Stomach (tissue), 9 donors: ENCODE data around the gene TVP23B. TPM values are rescaled to one million over a fixed set of nuclear protein-coding genes. Genes with fewer than 3 reads are reported as not detected.

Experiments
- DNase-seq, 2 donors: peaks; one replicate each; pipeline versions ENCODE4 v3.0.0 to v3.0.0-alpha.2; 2013 to 2019
- H3K27ac ChIP-seq, 5 donors: fragments of 200-600 bp in 4 of 5; sonication (generic) in 4 of 5; one replicate each; pipeline ENCODE4 v1.5.1; 2013 to 2019; ENCODE audit warnings: mild to moderate bottlenecking in 1 of 5, moderate library complexity in 1 of 5
- H3K27me3 ChIP-seq, 3 donors: fragments of 200-600 bp; sonication (generic); one replicate each; pipeline ENCODE4 v1.5.1; 2017 to 2019; ENCODE audit warnings: mixed run types in 1 of 3
- H3K36me3 ChIP-seq, 4 donors: fragments of 200-600 bp; sonication (generic); 1 replicate in 3 of 4; 2 replicates in 1 of 4; pipeline ENCODE4 v1.5.1; 2016 to 2019
- H3K4me1 ChIP-seq, 4 donors: fragments of 200-600 bp; sonication (generic); one replicate each; pipeline ENCODE4 v1.5.1; 2016 to 2019
- H3K4me3 ChIP-seq, 4 donors: fragments of 200-600 bp; sonication (generic) in 3 of 4; one replicate each; pipeline ENCODE4 v1.5.1; 2016 to 2019; ENCODE audit warnings: mild to moderate bottlenecking in 1 of 4
- H3K9me3 ChIP-seq, 4 donors: fragments of 200-600 bp; sonication (generic); one replicate each; pipeline ENCODE4 v1.5.1; 2016 to 2019
- CTCF ChIP-seq, 7 experiments: fragments of 450-650 bp in 4 of 7; fragments of 200-600 bp in 3 of 7; sonication (generic) in 3 of 7; IDR thresholded peaks; one replicate each; pipeline ENCODE4 v1.5.1; 2016 to 2019; ENCODE audit warnings: antibody characterized with exemption in 7 of 7, control low read depth in 2 of 7, mild to moderate bottlenecking in 1 of 7
- EP300 ChIP-seq: sonication (generic); formaldehyde crosslinking; IDR thresholded peaks from one replicate; pipeline ENCODE4 v1.6.1; 2017; ENCODE audit warnings: antibody characterized with exemption
- POLR2A ChIP-seq, 4 donors: fragments of 450-650 bp; IDR thresholded peaks; one replicate each; pipeline ENCODE4 v1.6.1; 2016; ENCODE audit warnings: antibody characterized with exemption in 4 of 4, control low read depth in 2 of 4, mild to moderate bottlenecking in 1 of 4, moderate library complexity in 1 of 4
- POLR2AphosphoS5 ChIP-seq, 3 donors: sonication (generic); formaldehyde crosslinking; IDR thresholded peaks; one replicate each; pipeline ENCODE4 v1.6.1; 2016; ENCODE audit warnings: antibody characterized with exemption in 3 of 3
- WGBS, 5 donors: extraction: QIAGEN DNeasy Blood & Tissue Kit in 3 of 5; methylation state at CpG; one replicate each; pipeline versions ENCODE4 v1.1.5 to v1.1.7; 2013 to 2018; 5-methylcytosine and 5-hydroxymethylcytosine counted together
- intact Hi-C: fragments of 100-400 bp; cut with DNase I; formaldehyde crosslinking; loops from one replicate; pipeline ENCODE4 v1.15.1; 2023; ENCODE audit warnings: low total_unique reads
- polyA plus RNA-seq, 3 donors: library from polyadenylated mRNA; stranded (reverse); fragments of 200-250 nt; gene quantifications; one replicate each; pipeline ENCODE4 v1.2.3, GENCODE V29; 2013
- total RNA-seq, 5 donors: library from RNA; depleted of rRNA; stranded (reverse); fragments of >200 nt; gene quantifications; one replicate each; pipeline versions ENCODE4 v1.1.0 to v1.2.3, GENCODE V29; 2014 to 2016
- donor health status: healthy with polysubstance abuse.
- donor health status: Bipolar disorder and iron deficiency.
- donor health status: healthy.

Gene TVP23B
- total and polyA plus RNA-seq, 8 donors: 2.9 to 93.4 (median 20.0) TPM

GRCh38 chr17:18848501-18848900 lies 67.5 kb downstream of the TVP23B start:
- no peaks in the 10 kb centered on the region for H3K9me3 ChIP-seq
- H3K4me3 ChIP-seq: no peak overlapping the region
- no peaks in the 10 kb centered on the region for H3K4me1 ChIP-seq
- no peak overlapping the region for H3K27ac ChIP-seq
- intact Hi-C loops: no loop called here
- no peaks in the 10 kb centered on the region for H3K27me3 ChIP-seq
- H3K36me3 ChIP-seq: no peaks in the 10 kb centered on the region
- no peak for TF ChIP-seq POLR2AphosphoS5 (IDR thresholded peaks at IDR 0.05)
- no peak for TF ChIP-seq CTCF (IDR thresholded peaks at IDR 0.05)
- no peak for TF ChIP-seq POLR2A (IDR thresholded peaks at IDR 0.05)
- TF ChIP-seq EP300: no peak
- 85 to 93% (median 92%) methylated on average over 3 to 6 of the region's 6 CpGs for WGBS, 5 donors
- no peak for DNase-seq

GRCh38 chr17:18850679-18851078 lies 69.7 kb downstream of the TVP23B start:
- Histone ChIP-seq H3K4me1 (peaks cover 0 to 7% (median 7%) of the 10 kb centered on the region in 4 donors), H3K27me3 (no peaks in the 10 kb centered on the region), H3K9me3 (no peaks in the 10 kb centered on the region), H3K4me3 (no peak overlapping the region), H3K27ac (no peak overlapping the region), H3K36me3 (no peaks in the 10 kb centered on the region)
- intact Hi-C loops: no loop called here
- WGBS, 5 donors: 33 to 79% (median 55%) methylated on average over 1 of the region's 1 CpG
- TF ChIP-seq POLR2A (IDR thresholded peaks at IDR 0.05): no peak
- TF ChIP-seq CTCF (IDR thresholded peaks at IDR 0.05): no peak
- no peak for TF ChIP-seq EP300
- TF ChIP-seq POLR2AphosphoS5 (IDR thresholded peaks at IDR 0.05): no peak
- no peak for DNase-seq

GRCh38 chr17:18851201-18851600 lies 70.2 kb downstream of the TVP23B start:
- 36 to 48% (median 44%) methylated on average over 3 of the region's 3 CpGs for WGBS, 5 donors
- peak in 1 of 2 donors; percentile 40 for DNase-seq
- H3K27me3 ChIP-seq: no peaks in the 10 kb centered on the region
- H3K36me3 ChIP-seq: no peaks in the 10 kb centered on the region
- no peak overlapping the region for H3K4me3 ChIP-seq
- H3K4me1 ChIP-seq: peaks cover 0 to 10% (median 9%) of the 10 kb centered on the region in 4 donors
- TF ChIP-seq EP300: no peak
- TF ChIP-seq CTCF (IDR thresholded peaks at IDR 0.05): no peak
- TF ChIP-seq POLR2AphosphoS5 (IDR thresholded peaks at IDR 0.05): no peak
- TF ChIP-seq POLR2A (IDR thresholded peaks at IDR 0.05): no peak
- no peak overlapping the region for H3K27ac ChIP-seq
- intact Hi-C loops: no loop called here
- no peaks in the 10 kb centered on the region for H3K9me3 ChIP-seq

GRCh38 chr17:18854956-18855355 lies 74.0 kb downstream of the TVP23B start:
- H3K36me3 ChIP-seq: no peaks in the 10 kb centered on the region
- WGBS, 5 donors: 88 to 93% (median 92%) methylated on average over 7 of the region's 7 CpGs
- intact Hi-C loops: no loop called here
- H3K27ac ChIP-seq: no peak overlapping the region
- TF ChIP-seq EP300 (no peak), POLR2AphosphoS5 (IDR thresholded peaks at IDR 0.05) (no peak), CTCF (IDR thresholded peaks at IDR 0.05) (no peak), POLR2A (IDR thresholded peaks at IDR 0.05) (no peak)
- no peak overlapping the region for H3K4me3 ChIP-seq
- H3K4me1 ChIP-seq: peaks cover 21 to 41% (median 38%) of the 10 kb centered on the region in 4 donors
- no peak for DNase-seq
- no peaks in the 10 kb centered on the region for H3K9me3 ChIP-seq
- H3K27me3 ChIP-seq: no peaks in the 10 kb centered on the region
